RPMI7951 (cell line): ENCODE data around the gene NOSIP. TPM values are rescaled to one million over a fixed set of nuclear protein-coding genes. Genes with fewer than 3 reads are reported as not detected.
"Not testable (repeated sequence)": the region's sequence is repeated elsewhere in the genome, so short reads cannot be mapped to it uniquely, and the experiment has no call there.

Experiments used
- DNase-seq: peaks from one replicate; pipeline ENCODE4 v3.0.0-alpha.2; 2012; ENCODE audit warnings: low read depth
- total RNA-seq: library from RNA; depleted of rRNA; stranded (reverse); fragments of >200 nt; shearing (Covaris generic); gene quantifications from 2 replicates; pipeline ENCODE4 v1.2.3, GENCODE V29; 2014; rRNA removed

The NOSIP gene, protein sequence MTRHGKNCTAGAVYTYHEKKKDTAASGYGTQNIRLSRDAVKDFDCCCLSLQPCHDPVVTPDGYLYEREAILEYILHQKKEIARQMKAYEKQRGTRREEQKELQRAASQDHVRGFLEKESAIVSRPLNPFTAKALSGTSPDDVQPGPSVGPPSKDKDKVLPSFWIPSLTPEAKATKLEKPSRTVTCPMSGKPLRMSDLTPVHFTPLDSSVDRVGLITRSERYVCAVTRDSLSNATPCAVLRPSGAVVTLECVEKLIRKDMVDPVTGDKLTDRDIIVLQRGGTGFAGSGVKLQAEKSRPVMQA
- 159 TPM in 2 replicates for total RNA-seq

DNA sequence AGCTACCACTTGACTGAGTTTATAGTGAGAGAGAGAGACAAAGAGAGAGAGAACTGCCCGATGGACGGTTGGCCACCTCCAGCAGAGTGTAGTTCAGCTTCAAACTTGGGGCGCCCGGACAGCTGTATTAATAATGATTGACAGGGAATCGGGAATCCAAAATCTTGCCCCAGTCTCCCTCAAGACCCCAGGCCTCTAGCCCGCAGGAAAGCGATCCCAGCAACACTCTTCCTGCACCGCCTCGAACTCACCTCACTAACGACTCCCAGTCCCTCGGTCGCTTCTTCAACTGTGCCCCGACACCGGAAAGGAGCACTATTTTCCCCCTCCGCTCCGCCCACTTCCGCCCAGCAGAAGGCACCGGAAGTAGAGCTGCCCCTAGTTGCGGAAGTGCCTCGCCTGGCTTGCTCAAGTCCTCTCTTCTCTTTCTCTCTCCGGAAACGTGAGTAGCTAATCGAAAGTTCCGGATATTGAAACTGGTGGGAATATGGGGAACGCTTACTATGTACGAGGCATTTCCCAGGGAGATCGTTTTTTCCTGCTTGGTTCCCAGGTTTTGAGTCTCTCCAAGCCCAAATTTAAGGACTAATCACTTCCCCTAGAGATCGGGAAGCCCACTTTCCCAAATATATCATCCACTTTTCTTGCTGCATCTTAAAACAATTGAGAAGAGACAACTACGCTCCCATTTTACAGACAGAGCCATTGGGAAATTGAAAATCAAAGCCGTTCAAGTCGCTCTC is at the start of gene NOSIP:
Gene NOSIP (minus strand): TSS at position 293 of the 743 bp plus-strand sequence. CDS start 19,865 bp downstream, outside the sequence.
- peak; percentile 96 for DNase-seq

DNA sequence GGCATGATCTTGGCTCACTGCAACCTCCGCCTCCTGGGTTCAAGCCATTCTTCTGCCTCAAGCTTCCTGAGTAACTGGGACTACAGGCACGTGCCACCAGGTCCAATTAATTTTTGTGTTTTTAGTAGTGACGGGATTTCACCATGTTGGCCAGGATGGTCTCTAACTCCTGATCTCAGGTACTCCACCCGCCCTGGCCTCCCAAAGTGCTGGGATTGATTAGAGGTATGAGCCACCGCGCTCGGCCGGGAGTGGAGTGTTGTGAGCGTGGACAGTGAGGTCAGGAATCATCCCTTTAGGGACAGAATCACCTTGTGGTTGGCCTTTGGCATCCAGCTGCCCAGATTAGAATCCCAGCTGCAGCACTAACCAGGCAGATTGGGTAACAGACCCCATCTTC is 49.3 kb upstream of the NOSIP start:
- no peak for DNase-seq

DNA sequence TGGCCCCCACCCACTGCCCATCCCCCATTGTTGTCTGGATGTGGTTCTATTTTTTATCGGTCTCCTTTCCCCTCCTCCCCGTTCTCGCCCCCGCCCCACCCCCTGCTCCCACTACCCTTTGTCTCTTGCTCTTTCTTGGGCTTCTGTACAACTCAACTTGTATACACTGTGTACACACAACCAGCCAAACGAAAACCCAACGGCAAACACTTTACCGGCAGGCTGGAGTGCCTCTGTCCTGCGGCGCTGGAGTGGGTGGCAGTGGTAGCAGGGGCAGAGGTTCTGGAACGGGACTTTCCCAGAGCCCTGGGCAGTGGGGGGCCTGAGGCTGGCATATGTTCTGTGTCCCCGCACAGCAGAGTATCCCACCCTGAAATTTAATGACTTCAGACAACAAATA is 45.9 kb upstream of the NOSIP start:
- no peak for DNase-seq

DNA sequence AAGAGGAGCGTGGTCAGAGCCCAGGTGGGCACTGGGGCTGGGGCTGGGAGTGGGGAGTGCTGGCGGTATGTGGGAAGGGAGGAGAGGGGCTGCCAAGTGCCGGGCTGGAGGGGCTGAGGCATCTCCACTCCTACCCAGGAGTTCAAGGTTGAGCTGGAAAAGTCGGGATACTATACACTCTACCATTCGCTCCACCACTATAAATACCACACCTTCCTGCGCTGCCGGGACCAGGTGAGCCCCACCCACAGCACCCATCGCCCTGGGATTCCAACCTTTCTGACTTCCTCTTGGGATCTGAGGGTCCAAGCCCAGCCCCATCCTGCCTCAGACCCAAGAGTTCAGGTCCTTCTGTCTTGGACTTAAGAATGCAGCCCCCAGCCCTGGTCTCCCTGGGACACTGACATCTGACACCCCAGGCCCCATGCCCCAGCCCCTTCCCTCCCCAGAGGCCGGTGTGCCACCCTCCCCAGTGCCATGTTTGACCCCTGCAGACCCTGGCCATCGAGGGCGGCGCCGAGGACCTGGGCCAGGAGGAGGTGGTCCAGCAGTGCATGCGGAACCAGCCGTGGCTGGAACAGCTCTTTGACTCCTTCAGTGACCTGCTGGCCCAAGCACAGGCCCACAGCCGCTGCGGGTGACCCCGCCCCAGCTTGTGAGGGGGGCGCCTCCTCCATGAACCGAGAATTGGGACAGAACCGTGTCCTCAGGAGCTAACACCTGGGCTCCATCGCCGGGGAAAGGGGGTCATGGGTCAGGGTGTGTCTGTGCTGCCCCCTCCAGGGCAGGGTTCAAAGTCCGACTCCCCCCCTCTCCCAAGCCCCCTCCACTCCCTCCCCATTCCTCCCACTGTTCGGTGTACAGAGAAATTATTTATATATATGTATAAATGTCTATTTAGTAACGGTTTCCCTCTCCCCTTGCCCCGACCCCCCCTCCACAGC is 44.9 kb upstream of the NOSIP start:
- DNase-seq, result no peak

DNA sequence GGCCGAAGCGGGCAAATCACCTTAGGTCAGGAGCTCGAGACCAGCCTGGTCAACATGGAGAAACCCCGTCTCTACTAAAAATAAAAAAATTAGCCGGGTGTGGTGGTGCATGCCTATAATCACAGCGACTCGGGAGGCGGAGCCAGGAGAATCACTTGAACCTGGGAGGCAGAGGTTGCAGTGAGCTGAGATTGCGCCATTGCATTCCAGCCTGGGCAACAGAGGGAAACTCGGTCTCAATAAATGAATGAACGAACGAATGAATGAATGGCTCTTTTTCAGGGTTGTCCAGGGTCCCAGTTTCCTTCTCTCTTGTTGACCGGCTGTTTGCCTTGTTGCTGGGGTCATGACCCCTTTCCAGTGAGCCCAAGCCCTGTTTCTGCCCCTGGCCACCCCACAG is 37.5 kb upstream of the NOSIP start:
- DNase-seq, result not testable (repeated sequence)

DNA sequence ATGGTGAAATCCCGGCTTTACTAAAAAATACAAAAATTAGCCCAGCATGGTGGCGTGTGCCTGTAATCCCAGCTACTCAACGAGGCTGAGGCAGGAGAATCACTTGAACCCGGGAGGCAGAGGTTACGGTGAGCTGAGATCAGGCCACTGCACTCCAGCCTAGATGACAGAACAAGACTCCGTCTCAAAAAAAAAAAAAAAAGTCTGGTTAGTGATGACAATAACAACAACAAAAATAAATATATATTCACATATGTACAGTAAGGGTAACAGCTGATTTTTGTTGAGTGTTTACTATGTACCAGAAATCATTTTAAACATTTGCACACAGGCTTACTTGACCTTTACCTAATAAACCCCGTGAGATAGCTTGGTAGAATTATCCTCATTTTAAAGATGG is 36.6 kb upstream of the NOSIP start:
- no peak for DNase-seq

DNA sequence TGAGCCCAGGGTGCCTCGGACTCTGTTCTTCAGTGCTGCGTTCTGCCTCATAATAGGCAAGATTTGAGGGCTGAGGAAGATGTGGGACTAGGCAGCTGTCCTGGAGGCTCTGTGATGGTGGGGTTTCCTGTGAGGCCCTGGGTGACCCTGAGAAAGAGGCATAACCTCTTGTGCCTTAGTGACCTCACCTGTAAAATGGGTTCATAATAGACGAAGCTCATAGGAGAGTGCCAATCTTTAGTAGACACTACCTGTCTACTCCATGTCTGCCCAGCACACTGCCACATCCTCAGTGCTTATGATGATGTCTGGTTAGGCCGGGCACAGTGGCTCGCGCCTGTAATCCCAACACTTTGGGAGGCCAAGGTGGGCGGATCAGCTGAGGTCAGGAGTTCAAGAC is 36.2 kb upstream of the NOSIP start:
- no peak for DNase-seq

DNA sequence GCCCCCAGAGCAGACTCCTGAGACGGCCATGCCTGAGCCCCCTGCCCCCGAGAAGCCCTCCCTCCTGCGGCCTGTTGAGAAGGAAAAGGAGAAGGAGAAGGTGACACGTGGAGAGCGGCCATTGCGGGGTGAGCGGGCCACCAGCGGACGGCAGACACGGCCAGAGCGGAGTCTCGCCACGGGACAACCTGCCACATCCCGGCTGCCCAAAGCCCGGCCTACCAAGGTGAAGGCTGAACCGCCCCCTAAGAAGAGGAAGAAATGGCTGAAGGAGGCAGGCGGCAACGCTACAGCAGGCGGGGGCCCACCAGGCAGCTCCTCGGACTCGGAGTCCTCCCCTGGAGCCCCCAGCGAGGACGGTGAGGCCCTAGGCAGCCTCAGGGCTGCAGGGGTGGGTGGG is 35.5 kb upstream of the NOSIP start:
- DNase-seq, result no peak

DNA sequence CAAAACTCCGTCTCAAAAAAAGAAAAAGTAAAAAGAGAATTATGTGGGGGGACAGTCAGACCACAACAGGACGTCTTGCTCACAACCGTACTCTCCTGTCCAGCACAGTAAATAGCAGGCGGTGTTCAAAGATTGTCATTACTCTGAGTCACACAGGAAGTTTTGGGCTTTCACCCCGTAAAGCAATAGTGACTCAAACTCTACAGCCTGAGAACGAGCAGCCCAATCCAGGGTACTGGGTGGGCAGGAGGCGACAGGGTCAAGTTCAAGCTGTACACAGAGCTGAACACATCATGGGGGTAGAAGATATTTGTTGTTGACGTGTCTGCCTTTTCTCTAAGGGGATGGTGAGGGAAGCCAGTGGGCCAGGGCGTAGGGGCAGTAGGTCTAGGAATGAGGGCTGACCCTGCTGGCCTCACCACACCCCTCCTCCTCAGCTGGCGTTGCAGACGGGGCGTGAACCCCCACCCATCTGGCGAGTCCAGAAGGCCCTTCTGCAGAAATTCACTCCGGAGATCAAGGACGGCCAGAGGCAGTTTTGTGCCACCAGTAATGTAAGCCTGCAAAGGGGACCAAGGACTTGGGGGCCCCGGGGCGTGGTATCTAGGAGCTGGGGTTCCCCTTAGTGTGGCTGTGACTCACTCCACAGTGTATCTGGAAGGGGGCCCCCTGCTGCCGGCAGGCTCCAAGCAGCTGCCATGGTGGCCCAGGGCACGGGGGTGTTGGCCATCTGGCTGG is 33.9 kb upstream of the NOSIP start:
- peak; percentile 93 for DNase-seq

DNA sequence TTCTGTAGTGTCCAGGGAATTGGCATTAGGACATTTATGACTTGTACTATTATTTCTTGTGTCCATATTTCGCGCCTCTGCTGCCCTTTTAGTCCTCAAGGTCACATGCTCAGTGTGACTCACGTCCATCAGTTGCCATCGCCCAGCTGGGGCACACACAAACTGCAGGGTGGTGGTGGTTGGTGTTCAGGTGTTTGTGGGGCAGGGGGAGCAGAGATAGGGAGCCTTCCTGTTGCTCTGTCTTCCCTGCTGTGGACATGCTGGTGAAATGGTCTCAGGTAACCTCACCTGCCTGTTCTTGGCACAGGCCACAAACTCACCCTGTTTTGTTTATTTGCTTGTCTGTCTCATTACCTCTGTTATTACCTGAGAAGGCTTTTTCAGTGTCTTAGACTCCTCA is 33.0 kb upstream of the NOSIP start:
- peak; percentile 63 for DNase-seq

DNA sequence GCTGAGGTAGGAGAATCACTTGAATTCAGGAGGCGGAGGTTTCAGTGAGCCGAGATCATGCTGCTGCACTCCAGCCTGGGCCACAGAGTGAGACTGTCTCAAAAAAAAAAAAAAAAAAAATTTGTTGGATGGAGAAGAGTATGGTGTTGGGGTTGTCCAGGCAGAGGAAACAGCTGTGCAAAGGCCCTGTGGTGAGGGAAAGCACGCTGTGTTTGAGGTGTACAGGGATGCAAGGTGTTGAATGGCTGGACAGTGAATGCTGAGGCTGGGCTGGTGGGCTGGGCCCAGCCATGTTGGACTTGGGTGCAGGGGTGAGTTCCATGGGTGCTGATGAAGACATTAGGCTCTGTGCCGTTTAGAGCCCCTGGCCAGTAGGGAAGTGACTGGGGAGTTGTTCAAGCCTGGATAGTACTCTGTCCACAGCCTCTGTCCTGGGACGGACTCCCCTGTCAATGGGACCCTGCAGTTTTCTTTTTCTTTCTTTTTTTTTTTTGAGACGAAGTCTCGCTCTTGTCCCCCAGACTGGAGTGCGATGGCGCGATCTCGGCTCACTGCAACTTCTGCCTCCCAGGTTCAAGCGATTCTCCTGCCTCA is 29.2 kb upstream of the NOSIP start:
- no peak for DNase-seq

DNA sequence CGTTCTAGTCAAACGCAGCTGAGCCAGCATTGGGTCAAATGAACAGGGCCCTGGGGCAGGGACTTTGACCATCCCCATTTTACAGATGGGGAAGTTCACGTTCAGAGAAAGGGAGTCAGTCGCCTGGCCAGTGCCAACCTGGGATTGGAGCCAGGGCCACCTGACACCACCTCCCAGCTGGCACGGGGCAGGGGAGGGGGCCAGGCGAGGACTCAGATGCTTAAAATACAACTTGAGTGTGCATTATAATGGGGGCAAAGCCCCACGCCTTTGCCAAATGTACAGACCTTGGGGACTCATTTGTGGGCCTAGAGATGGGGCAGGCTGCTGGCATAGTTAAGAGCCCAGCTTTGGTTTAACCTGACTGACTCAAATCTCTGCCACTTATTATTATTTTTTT is 25.2 kb upstream of the NOSIP start:
- no peak for DNase-seq

DNA sequence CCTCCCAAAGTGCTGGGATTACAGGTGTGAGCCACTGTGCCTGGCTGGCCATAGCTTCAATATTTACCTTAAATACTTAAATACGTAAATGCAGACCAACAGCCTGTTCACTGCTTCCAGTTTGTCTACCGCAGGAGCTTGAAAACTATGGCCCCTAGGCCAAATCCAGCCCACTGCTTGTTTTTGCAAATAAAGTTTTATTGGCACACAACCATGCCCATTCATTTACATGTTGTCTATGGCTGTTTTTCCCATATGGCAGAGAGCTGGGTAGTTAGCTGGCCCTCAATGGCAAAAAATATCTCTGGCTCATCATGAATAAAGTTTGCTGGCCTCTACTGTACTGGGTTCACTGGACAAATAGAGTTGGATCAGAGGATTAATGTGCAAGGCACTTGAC is 22.4 kb upstream of the NOSIP start:
- DNase-seq, result no peak

DNA sequence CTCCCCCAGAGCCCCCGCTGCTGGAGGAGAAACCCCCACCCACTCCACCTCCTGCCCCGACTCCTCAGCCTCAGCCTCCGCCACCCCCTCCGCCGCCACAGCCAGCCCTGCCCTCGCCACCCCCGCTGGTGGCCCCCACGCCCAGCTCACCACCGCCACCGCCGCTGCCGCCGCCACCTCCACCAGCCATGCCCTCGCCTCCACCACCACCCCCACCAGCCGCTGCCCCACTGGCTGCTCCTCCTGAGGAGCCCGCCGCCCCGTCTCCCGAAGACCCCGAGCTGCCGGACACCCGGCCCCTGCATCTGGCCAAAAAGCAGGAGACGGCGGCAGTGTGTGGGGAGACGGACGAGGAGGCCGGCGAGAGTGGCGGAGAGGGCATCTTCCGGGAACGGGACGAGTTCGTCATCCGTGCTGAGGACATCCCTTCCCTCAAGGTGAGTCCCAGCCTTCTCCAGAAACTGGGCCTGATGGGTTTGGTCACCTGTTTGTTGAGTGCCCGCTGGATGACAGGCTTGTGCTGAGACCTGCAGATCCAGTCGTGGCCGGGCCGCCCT is 21.2 kb upstream of the NOSIP start:
- DNase-seq, result no peak

DNA sequence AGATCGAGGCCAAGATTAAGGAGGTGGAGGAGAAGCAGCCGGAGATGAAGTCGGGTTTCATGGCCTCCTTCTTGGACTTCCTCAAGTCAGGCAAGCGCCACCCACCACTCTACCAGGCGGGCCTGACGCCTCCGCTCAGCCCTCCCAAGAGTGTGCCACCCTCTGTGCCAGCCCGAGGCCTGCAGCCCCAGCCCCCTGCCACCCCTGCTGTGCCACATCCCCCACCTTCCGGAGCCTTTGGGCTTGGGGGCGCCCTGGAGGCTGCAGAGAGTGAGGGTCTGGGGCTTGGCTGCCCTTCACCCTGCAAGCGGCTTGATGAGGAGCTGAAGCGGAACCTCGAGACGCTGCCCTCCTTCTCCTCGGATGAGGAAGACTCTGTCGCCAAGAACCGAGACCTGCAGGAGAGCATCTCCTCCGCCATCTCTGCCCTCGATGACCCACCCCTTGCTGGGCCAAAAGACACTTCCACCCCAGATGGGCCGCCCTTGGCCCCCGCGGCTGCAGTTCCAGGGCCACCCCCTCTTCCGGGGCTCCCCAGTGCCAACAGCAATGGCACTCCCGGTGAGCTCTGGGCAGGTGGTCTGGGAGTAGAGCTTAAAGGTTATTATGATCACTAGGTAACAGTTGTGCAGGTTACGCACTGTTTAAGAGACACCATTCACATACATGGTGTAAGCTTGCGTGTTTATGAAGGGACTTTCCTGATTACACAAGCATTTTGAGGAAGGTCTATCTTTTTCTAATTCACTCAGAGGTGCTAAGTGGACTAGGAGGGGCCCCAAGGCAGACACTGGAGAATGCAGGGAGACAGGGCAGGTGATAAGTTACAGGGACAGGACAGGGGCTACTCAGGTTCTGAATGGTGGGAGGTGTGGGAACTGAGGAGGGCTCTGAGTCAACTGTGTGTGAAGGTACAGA is 19.3 kb upstream of the NOSIP start:
- no peak for DNase-seq

DNA sequence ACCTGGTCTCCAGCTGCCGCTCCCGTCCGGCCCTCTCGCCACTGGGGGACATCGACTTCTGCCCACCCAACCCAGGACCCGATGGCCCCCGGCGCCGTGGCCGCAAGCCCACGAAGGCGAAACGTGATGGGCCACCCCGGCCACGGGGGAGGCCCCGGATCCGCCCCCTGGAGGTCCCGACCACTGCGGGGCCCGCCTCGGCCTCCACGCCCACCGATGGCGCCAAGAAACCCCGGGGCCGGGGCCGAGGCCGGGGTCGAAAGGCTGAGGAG is 17.3 kb upstream of the NOSIP start:
- no peak for DNase-seq

DNA sequence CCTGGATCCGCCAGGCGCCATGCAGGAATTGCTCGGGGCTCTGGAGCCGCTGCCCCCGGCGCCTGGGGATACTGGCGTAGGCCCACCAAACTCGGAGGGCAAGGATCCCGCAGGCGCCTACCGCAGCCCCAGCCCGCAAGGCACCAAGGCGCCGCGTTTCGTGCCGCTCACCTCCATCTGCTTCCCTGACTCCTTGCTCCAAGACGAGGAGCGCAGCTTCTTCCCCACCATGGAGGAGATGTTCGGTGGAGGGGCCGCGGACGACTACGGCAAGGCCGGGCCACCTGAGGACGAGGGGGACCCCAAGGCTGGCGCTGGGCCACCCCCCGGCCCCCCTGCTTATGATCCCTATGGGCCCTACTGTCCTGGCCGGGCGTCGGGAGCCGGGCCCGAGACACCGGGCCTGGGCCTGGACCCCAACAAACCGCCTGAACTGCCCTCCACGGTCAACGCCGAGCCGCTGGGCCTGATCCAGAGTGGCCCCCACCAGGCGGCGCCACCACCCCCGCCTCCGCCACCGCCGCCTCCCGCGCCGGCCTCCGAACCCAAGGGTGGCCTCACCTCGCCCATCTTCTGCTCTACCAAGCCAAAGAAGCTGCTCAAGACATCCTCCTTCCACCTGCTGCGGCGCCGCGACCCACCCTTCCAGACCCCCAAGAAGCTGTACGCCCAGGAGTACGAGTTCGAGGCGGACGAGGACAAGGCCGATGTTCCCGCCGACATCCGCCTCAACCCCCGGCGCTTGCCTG is 16.8 kb upstream of the NOSIP start:
- no peak for DNase-seq

DNA sequence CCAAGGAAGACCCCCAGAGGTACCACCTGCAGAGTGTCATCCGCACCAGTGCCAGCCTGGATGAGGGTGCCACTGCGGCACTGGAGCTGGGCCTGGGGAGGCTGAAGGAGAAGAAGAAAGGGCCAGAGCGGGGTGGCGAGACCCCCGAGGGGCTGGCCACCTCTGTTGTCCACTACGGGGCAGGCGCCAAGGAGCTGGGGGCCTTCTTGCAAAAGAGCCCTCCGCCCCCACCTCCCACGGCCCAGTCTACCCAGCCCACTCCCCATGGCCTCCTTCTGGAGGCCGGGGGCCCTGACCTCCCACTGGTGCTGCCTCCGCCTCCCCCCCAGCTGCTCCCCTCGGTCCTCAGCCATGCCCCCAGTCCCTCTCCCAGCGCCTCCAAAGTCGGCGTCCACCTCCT is 16.1 kb upstream of the NOSIP start:
- no peak for DNase-seq

DNA sequence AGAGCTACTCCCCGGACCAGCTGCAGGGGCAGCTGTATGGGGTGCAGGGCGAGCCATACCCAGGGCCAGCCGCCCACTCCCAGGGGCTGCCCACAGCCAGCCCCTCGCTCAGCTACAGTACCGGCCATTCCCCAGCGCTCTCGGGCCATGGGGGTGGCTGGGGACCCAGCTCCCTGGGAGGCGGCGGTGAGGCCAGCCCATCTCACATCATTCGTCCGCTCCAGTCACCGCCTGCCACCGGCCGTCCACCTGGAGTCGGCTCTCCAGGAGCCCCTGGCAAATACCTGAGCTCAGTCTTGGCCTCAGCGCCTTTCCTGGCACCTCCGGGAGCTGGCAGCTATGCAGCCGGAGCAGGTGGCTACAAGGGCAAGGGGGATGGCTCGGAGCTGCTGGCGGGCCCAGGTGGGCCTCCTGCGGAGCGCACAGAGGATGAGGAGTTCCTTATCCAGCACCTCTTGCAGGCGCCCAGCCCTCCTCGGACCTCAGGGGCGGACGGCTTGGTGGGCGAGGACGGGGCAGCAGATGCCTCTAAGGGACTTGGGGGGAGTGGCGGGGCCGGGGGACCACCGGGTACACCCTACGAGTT is 15.6 kb upstream of the NOSIP start:
- no peak for DNase-seq
